DND-41 (cell line): ENCODE data around the gene WNT7B.

Experiments used
- EZH2 ChIP-seq: IDR thresholded peaks from 3 replicates; pipeline ENCODE4 v1.6.1; 2012; ENCODE audit warnings: borderline replicate concordance, low read depth, mild to moderate bottlenecking, moderate library complexity, low read length, inconsistent platforms; ENCODE audit not compliant: severe bottlenecking
- TF ChIP-seq, protein P1 (sequence below): IDR thresholded peaks from 2 replicates; pipeline ENCODE4 v1.5.1; 2012; ENCODE audit warnings: borderline replicate concordance, low read length, moderate library complexity, mild to moderate bottlenecking; ENCODE audit not compliant: poor library complexity, severe bottlenecking; ENCODE audit errors: extremely low read depth

DNA sequence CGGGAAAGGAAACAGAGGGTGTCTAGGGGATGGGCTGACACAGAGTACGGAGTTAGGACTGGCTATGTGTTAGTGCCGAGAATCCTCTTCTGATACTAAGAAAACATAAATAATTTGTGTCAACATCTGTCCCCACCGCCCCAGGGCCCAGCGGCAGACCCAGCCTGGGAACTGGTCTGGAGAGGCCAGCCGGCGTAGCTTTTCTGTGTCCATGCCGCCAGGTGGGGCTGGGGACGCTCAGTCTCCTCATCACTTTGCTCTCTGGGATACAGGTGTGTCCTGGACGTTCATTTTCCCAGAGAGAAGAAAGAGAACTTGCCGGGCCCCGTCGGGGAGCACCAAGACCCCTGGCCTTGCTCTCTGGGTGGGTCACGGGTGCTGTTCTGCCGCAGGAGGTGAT, 54.7 kb downstream of the WNT7B start:
- TF ChIP-seq, protein P1, sequence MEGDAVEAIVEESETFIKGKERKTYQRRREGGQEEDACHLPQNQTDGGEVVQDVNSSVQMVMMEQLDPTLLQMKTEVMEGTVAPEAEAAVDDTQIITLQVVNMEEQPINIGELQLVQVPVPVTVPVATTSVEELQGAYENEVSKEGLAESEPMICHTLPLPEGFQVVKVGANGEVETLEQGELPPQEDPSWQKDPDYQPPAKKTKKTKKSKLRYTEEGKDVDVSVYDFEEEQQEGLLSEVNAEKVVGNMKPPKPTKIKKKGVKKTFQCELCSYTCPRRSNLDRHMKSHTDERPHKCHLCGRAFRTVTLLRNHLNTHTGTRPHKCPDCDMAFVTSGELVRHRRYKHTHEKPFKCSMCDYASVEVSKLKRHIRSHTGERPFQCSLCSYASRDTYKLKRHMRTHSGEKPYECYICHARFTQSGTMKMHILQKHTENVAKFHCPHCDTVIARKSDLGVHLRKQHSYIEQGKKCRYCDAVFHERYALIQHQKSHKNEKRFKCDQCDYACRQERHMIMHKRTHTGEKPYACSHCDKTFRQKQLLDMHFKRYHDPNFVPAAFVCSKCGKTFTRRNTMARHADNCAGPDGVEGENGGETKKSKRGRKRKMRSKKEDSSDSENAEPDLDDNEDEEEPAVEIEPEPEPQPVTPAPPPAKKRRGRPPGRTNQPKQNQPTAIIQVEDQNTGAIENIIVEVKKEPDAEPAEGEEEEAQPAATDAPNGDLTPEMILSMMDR = no peak
- no peak for TF ChIP-seq EZH2
